Endothelial cell of umbilical vein (primary cell): ENCODE data around the gene RPS13.

ENCODE experiments used
- CTCF ChIP-seq, 2 donors: IDR thresholded peaks; 1 replicate in 1 of 2; 2 replicates in 1 of 2; pipeline ENCODE4 v1.5.1; 2011; ENCODE audit warnings: low read length in 2 of 2, mild to moderate bottlenecking in 2 of 2, moderate library complexity in 2 of 2, control low read depth in 1 of 2, inconsistent platforms in 1 of 2, low read depth in 1 of 2; ENCODE audit not compliant: insufficient read depth in 1 of 2; ENCODE audit errors: extremely low read depth in 1 of 2
- EZH2 ChIP-seq: IDR thresholded peaks from 2 replicates; pipeline ENCODE4 v1.6.1; 2012; ENCODE audit warnings: borderline replicate concordance, low read depth, mild to moderate bottlenecking, moderate library complexity, low read length, inconsistent platforms; ENCODE audit not compliant: severe bottlenecking
- GATA2 ChIP-seq: IDR thresholded peaks from 2 replicates; pipeline ENCODE4 v1.7.0; 2011; ENCODE audit warnings: low read depth, mild to moderate bottlenecking, moderate library complexity, mixed read lengths, low read length; ENCODE audit not compliant: insufficient read length, insufficient read depth
- JUN ChIP-seq: IDR thresholded peaks from 2 replicates; pipeline ENCODE4 v1.6.1; 2011; ENCODE audit warnings: borderline replicate concordance, low read depth; ENCODE audit not compliant: insufficient read length, insufficient read depth
- MAX ChIP-seq: IDR thresholded peaks from 2 replicates; pipeline ENCODE4 v1.6.1; 2011; ENCODE audit not compliant: insufficient read depth, insufficient read length
- MYC ChIP-seq: IDR thresholded peaks from one replicate; pipeline ENCODE4 v1.6.1; 2011; ENCODE audit warnings: mild to moderate bottlenecking, low read depth, low read length
- POLR2A ChIP-seq: IDR thresholded peaks from 2 replicates; pipeline ENCODE4 v1.6.1; 2012; ENCODE audit warnings: low read depth, mild to moderate bottlenecking, control low read depth, low read length
- POLR2AphosphoS5 ChIP-seq: IDR thresholded peaks from 2 replicates; pipeline ENCODE4 v1.6.1; 2012; ENCODE audit warnings: low read depth, mild to moderate bottlenecking, control low read depth, low read length, moderate library complexity; ENCODE audit not compliant: insufficient read depth

GRCh38 chr11:17098658-17099057 lies 21.2 kb upstream of the RPS13 start:
- TF ChIP-seq GATA2 (no peak), JUN (no peak), CTCF (IDR thresholded peaks at IDR 0.05; ENCODE audit: extremely low read depth in 1 of 2, insufficient read depth in 1 of 2, low read depth in 1 of 2, low read length in 2 of 2) (no peak), POLR2A (no peak), POLR2AphosphoS5 (no peak), EZH2 (no peak), MAX (no peak), MYC (no peak)
